Testis (tissue), 2 donors: ENCODE data around the gene SFMBT1.

Source experiments
- CTCF ChIP-seq, 3 experiments: fragments of 450-650 bp in 2 of 3; fragments of 200-600 bp in 1 of 3; sonication (generic) in 1 of 3; IDR thresholded peaks; one replicate each; pipeline ENCODE4 v1.5.1; 2016 to 2019; ENCODE audit warnings: antibody characterized with exemption in 3 of 3, mild to moderate bottlenecking in 2 of 3, moderate library complexity in 1 of 3
- POLR2A ChIP-seq: fragments of 450-650 bp; IDR thresholded peaks from one replicate; pipeline ENCODE4 v1.6.1; 2017; ENCODE audit warnings: antibody characterized with exemption, mild to moderate bottlenecking, moderate library complexity

GRCh38 chr3:53051929-53052328 lies 6.1 kb upstream of the SFMBT1 start:
- TF ChIP-seq CTCF (IDR thresholded peaks at IDR 0.05) (no peak), POLR2A (no peak)
